IMR-90 (cell line): ENCODE results near the gene RPS5. TPM values are rescaled to one million over a fixed set of nuclear protein-coding genes. Genes with fewer than 3 reads are reported as not detected.

Experiments used
- ATAC-seq: fragments of 200-7000 bp; cut with Tn5 transposase; 2 replicates; pipeline ENCODE4 v1.9.1; 2020; ENCODE audit warnings: low read depth, mild to moderate bottlenecking, moderate library complexity
- BruUV-seq: library from RNA; stranded (reverse); fragments of 400-500 nt; replicated peaks from 2 replicates; lab custom pipeline; 2021; lab: Mats Ljungman, UMichigan
- CTCF ChIA-PET: fragments of 300-600 bp; formaldehyde crosslinking; extraction: SDS; loops from one replicate; lab custom pipeline; 2021; ENCODE audit warnings: antibody characterized with exemption; lab: Yijun Ruan, JAX
- POLR2A ChIA-PET: fragments of 300-600 bp; sonication (Branson Sonifier 250); formaldehyde crosslinking; loops from one replicate; lab custom pipeline; 2022; ENCODE audit warnings: antibody characterized with exemption; ENCODE audit not compliant: unreplicated experiment; lab: Charles Lee
- DNase-seq: peaks from one replicate; pipeline ENCODE4 v3.0.0; 2013
- H2AFZ ChIP-seq: replicated peaks from 2 replicates; pipeline ENCODE3; 2013; ENCODE audit warnings: low read length, mild to moderate bottlenecking; ENCODE audit not compliant: poor library complexity
- H2AK5ac ChIP-seq: 2 replicates; pipeline ENCODE4 v1.6.1; 2013; ENCODE audit warnings: low read depth, low read length, inconsistent platforms
- H2AK9ac ChIP-seq: replicated peaks from 2 replicates; pipeline ENCODE3; 2013; ENCODE audit warnings: mild to moderate bottlenecking, low read depth, low read length, moderate library complexity; ENCODE audit not compliant: poor library complexity
- H2BK120ac ChIP-seq: 2 replicates; pipeline ENCODE4 v1.6.1; 2013; ENCODE audit warnings: low read depth, low read length, inconsistent platforms
- H2BK15ac ChIP-seq: 3 replicates; pipeline ENCODE4 v1.6.1; 2013; ENCODE audit warnings: low read depth, low read length, inconsistent platforms
- H2BK20ac ChIP-seq: 2 replicates; pipeline ENCODE4 v1.6.1; 2013; ENCODE audit warnings: low read depth, mild to moderate bottlenecking, inconsistent platforms, low read length, moderate library complexity
- H2BK5ac ChIP-seq: 2 replicates; pipeline ENCODE4 v1.6.1; 2013; ENCODE audit warnings: mild to moderate bottlenecking, low read depth, low read length, inconsistent platforms; ENCODE audit not compliant: poor library complexity, severe bottlenecking
- H3K14ac ChIP-seq: replicated peaks from 2 replicates; pipeline ENCODE4 v1.6.1; 2013; ENCODE audit warnings: low read depth, low read length, inconsistent platforms
- H3K18ac ChIP-seq: 2 replicates; pipeline ENCODE4 v1.6.1; 2013; ENCODE audit warnings: low read depth, low read length, control low read depth
- H3K23ac ChIP-seq: 2 replicates; pipeline ENCODE4 v1.6.1; 2013; ENCODE audit warnings: low read depth, low read length, inconsistent platforms
- H3K27ac ChIP-seq: 2 replicates; pipeline ENCODE4 v1.5.1; 2013; ENCODE audit warnings: mild to moderate bottlenecking, control low read depth, low read length; ENCODE audit not compliant: insufficient read depth
- H3K27me3 ChIP-seq: 2 replicates; pipeline ENCODE4 v1.6.1; 2013; ENCODE audit warnings: low read length; ENCODE audit not compliant: control insufficient read depth, insufficient read depth
- H3K36me3 ChIP-seq: 2 replicates; pipeline ENCODE4 v1.6.1; 2013; ENCODE audit warnings: low read length, mixed read lengths; ENCODE audit not compliant: control insufficient read depth, insufficient read depth
- H3K4ac ChIP-seq: 2 replicates; pipeline ENCODE4 v1.6.1; 2013; ENCODE audit warnings: low read depth, low read length, inconsistent platforms
- H3K4me1 ChIP-seq: 2 replicates; pipeline ENCODE4 v1.6.1; 2013; ENCODE audit warnings: low read length, mixed read lengths; ENCODE audit not compliant: control insufficient read depth, insufficient read depth
- H3K4me2 ChIP-seq: 2 replicates; pipeline ENCODE4 v1.6.1; 2013; ENCODE audit warnings: low read depth, mild to moderate bottlenecking, control low read depth, low read length, moderate library complexity
- H3K4me3 ChIP-seq: 2 replicates; pipeline ENCODE4 v1.5.1; 2013; ENCODE audit warnings: low read depth, mild to moderate bottlenecking, control low read depth, low read length, moderate library complexity; ENCODE audit not compliant: insufficient read depth
- H3K56ac ChIP-seq: 2 replicates; pipeline ENCODE4 v1.6.1; 2013; ENCODE audit warnings: low read length, inconsistent platforms; ENCODE audit not compliant: insufficient read depth; ENCODE audit errors: extremely low read depth
- H3K79me1 ChIP-seq, 2 experiments: 2 replicates each; pipeline ENCODE4 v1.6.1; 2013; ENCODE audit warnings: low read length in 2 of 2, inconsistent platforms in 1 of 2, low read depth in 1 of 2
- H3K9ac ChIP-seq: 2 replicates; pipeline ENCODE4 v1.6.1; 2013; ENCODE audit warnings: low read depth, low read length, control low read depth
- H3K9me1 ChIP-seq: 2 replicates; pipeline ENCODE4 v1.6.1; 2013; ENCODE audit warnings: low read length, inconsistent platforms; ENCODE audit not compliant: insufficient read depth
- H3K9me3 ChIP-seq: 2 replicates; pipeline ENCODE4 v1.6.1; 2013; ENCODE audit warnings: low read length; ENCODE audit not compliant: control insufficient read depth, insufficient read depth
- H4K20me1 ChIP-seq: 2 replicates; pipeline ENCODE4 v1.6.1; 2013; ENCODE audit warnings: low read length, inconsistent platforms; ENCODE audit not compliant: insufficient read depth
- H4K5ac ChIP-seq: 2 replicates; pipeline ENCODE4 v1.6.1; 2013; ENCODE audit warnings: mild to moderate bottlenecking, low read depth, low read length, control low read depth
- H4K8ac ChIP-seq, 2 experiments: 2 replicates each; pipeline ENCODE4 v1.6.1; 2013; ENCODE audit warnings: low read depth in 2 of 2, low read length in 2 of 2, control low read depth in 1 of 2, inconsistent platforms in 1 of 2
- H4K91ac ChIP-seq: 2 replicates; pipeline ENCODE4 v1.6.1; 2013; ENCODE audit warnings: low read depth, low read length, inconsistent platforms; ENCODE audit not compliant: insufficient read depth
- CEBPB ChIP-seq: IDR thresholded peaks from 2 replicates; pipeline ENCODE4 v1.6.1; 2012; ENCODE audit warnings: low read depth, low read length, improper control_type of control experiment
- CTCF ChIP-seq: conservative IDR thresholded peaks from 2 replicates; pipeline ENCODE4 v1.5.1; 2012; ENCODE audit warnings: mild to moderate bottlenecking, low read depth, low read length, improper control_type of control experiment
- ELK1 ChIP-seq: fragments of 150-350 bp; IDR thresholded peaks from 2 replicates; pipeline ENCODE4 v1.6.1; 2016; ENCODE audit warnings: low read depth, mild to moderate bottlenecking, low read length, moderate library complexity, borderline replicate concordance
- MXI1 ChIP-seq: IDR thresholded peaks from 2 replicates; pipeline ENCODE4 v1.6.1; 2012; ENCODE audit warnings: low read depth, mild to moderate bottlenecking, low read length, moderate library complexity, borderline replicate concordance
- SMC3 ChIP-seq: fragments of 150-350 bp; IDR thresholded peaks from 2 replicates; pipeline ENCODE4 v1.6.1; 2016; ENCODE audit warnings: low read depth, mild to moderate bottlenecking, antibody characterized with exemption, low read length, moderate library complexity
- WGBS, 2 experiments: methylation state at CpG; one replicate each; pipeline versions ENCODE4 v1.1.5 to v1.1.7; 2013; ENCODE audit warnings: missing lambda C conversion rate in 2 of 2; ENCODE audit not compliant: insufficient read length in 1 of 2; ENCODE audit errors: extremely low coverage in 2 of 2; 5-methylcytosine and 5-hydroxymethylcytosine counted together
- dilution Hi-C: fragments of 300-500 bp; cut with HindIII; formaldehyde crosslinking; loops from one replicate; pipeline ENCODE4 v1.14.3; 2018; ENCODE audit warnings: low sequenced_read_pairs; ENCODE audit not compliant: unreplicated experiment
- in situ Hi-C: fragments of 300-500 bp; cut with MboI; formaldehyde crosslinking; loops from 3 replicates; pipeline ENCODE4 v1.14.3; 2019; ENCODE audit warnings: low sequenced_read_pairs, inconsistent platforms, mixed read lengths
- intact Hi-C: fragments of 100-400 bp; cut with micrococcal nuclease; formaldehyde crosslinking; loops from 2 replicates; pipeline ENCODE4 v1.10.0; 2022
- polyA plus RNA-seq, 3 experiments: library from polyadenylated mRNA; depleted of rRNA; stranded (reverse); fragments of >200 nt; gene quantifications; 2 replicates each; pipeline ENCODE4 v1.2.3, GENCODE V29; 2012; ENCODE audit warnings: low replicate concordance in 1 of 3
- total RNA-seq: library from RNA; depleted of rRNA; stranded (reverse); fragments of >200 nt; gene quantifications from 2 replicates; pipeline ENCODE4 v1.2.3, GENCODE V29; 2012

RPS5 gene
- total and polyA plus RNA-seq, 2 of the 4 experiments (the other 2 are of a cell fraction) = 3,265 to 5,858 TPM

- Histone ChIP-seq H3K36me3 (peaks cover 29% of the 10 kb centered on the region), H2BK15ac (no peak overlapping the region), H2AK9ac (peak overlapping the region; percentile 16), H2BK20ac (no peak overlapping the region), H4K8ac (no peak overlapping the region), H4K91ac (no peak overlapping the region), H2BK120ac (no peak overlapping the region), H2BK5ac (no peak overlapping the region), H3K79me1 (peaks cover 11 to 49% of the 10 kb centered on the region in 2 experiments), H4K20me1 (peaks cover 53% of the 10 kb centered on the region), H3K27me3 (no peaks in the 10 kb centered on the region), H3K4me2 (no peak overlapping the region), H2AK5ac (no peak overlapping the region), H3K56ac (no peak overlapping the region), H3K4me1 (no peaks in the 10 kb centered on the region), H3K9me1 (peaks cover 2% of the 10 kb centered on the region; the same call in 1 of the 2 replicates), H3K18ac (no peak overlapping the region), H3K9me3 (no peaks in the 10 kb centered on the region), H2AFZ (no peak overlapping the region), H3K23ac (no peak overlapping the region), H4K5ac (no peak overlapping the region), H3K4ac (no peak overlapping the region), H3K4me3 (no peak overlapping the region), H3K14ac (no peak overlapping the region), H3K27ac (no peak overlapping the region), H3K9ac (no peak overlapping the region)
- ChIA-PET CTCF (no interaction called here), POLR2A (interaction anchor here (0.6 kb wide), 1 partner anchor 153 kb away, joined by 3 read pairs; no protein-coding TSS in a partner anchor)
- 98% methylated on average over 10 of the region's 26 CpGs; no CpG with 5 or more reads in 1 of the 2 experiments for WGBS, 2 experiments
- dilution Hi-C loops = no loop called here
- TF ChIP-seq CEBPB = no peak
- TF ChIP-seq ELK1 = no peak
- no peak for TF ChIP-seq CTCF
- TF ChIP-seq MXI1 = no peak
- TF ChIP-seq SMC3 = no peak
- DNase-seq (no peak), ATAC-seq (no peak)
- intact Hi-C loops = no loop called here
- BruUV-seq = no TSS peak
- in situ Hi-C loops = no loop called here
Observed at GRCh38 chr19:58392945-58393724, 6.1 kb downstream of the RPS5 start.
